Cardiac septum (tissue), 1 donor: Measurements from ENCODE around the gene HEATR5B. TPM values are rescaled to one million over a fixed set of nuclear protein-coding genes. Genes with fewer than 3 reads are reported as not detected.

Source experiments
- DNase-seq: peaks from one replicate; pipeline ENCODE4 v3.0.0-alpha.2; 2020; ENCODE audit warnings: low spot score
- intact Hi-C: fragments of 100-400 bp; cut with DNase I; formaldehyde crosslinking; loops from one replicate; pipeline ENCODE4 v1.14.0; 2022
- total RNA-seq: library from RNA; stranded (reverse); fragmentation: NEBNext Ultra II Directional; extraction: Animal tissue kit (Norgen Biotek cat#: 25700); gene quantifications from one replicate; pipeline ENCODE4 v1.2.1, GENCODE V29; 2021
- donor health status: DM: no; HTN: no; CAD: no.

HEATR5B gene
- total RNA-seq, 1 donor from 2014 or later, result 16.8 TPM

GRCh38 chr2:37080266-37080665 is 3.9 kb downstream of the HEATR5B start:
- no peak for DNase-seq
- intact Hi-C loops, result loop anchor here (5.0 kb wide), 1 partner anchor 152 kb away; the partner anchor contains the start of genes CEBPZ and NDUFAF7

GRCh38 chr2:37070931-37071330 is 13.2 kb downstream of the HEATR5B start:
- no peak for DNase-seq
- intact Hi-C loops, result no loop called here

- intact Hi-C loops, result no loop called here
- DNase-seq, result no peak
Observed at GRCh38 chr2:37068686-37069085, 15.5 kb downstream of the HEATR5B start.

- no peak for DNase-seq
- intact Hi-C loops, result no loop called here
Observed at GRCh38 chr2:37061776-37062175, 22.4 kb downstream of the HEATR5B start.

- DNase-seq, result no peak
- intact Hi-C loops, result no loop called here
Observed at GRCh38 chr2:37061013-37061711, 23.0 kb downstream of the HEATR5B start.

GRCh38 chr2:37060446-37060845 is 23.7 kb downstream of the HEATR5B start:
- intact Hi-C loops, result no loop called here
- no peak for DNase-seq

- DNase-seq, result no peak
- intact Hi-C loops, result no loop called here
Observed at GRCh38 chr2:37059841-37060240, 24.3 kb downstream of the HEATR5B start.

GRCh38 chr2:37052600-37053332 is 31.4 kb downstream of the HEATR5B start:
- no peak for DNase-seq
- intact Hi-C loops, result no loop called here

- intact Hi-C loops, result no loop called here
- no peak for DNase-seq
Observed at GRCh38 chr2:37039580-37039979, 44.6 kb downstream of the HEATR5B start.

- no peak for DNase-seq
Observed at GRCh38 chr2:37037771-37038170, 46.4 kb downstream of the HEATR5B start.

GRCh38 chr2:37029758-37030157 is 54.4 kb downstream of the HEATR5B start:
- no peak for DNase-seq
- intact Hi-C loops, result no loop called here

More at GRCh38 chr2:37037771-37038170, 46.4 kb downstream of the HEATR5B start:
- intact Hi-C loops, result no loop called here

- intact Hi-C loops, result no loop called here
- DNase-seq, result no peak
Observed at GRCh38 chr2:37026050-37026449, 58.1 kb downstream of the HEATR5B start.

GRCh38 chr2:37020887-37021796 is 63.0 kb downstream of the HEATR5B start:
- DNase-seq, result no peak
- intact Hi-C loops, result no loop called here

GRCh38 chr2:37020212-37020886 is 63.8 kb downstream of the HEATR5B start:
- intact Hi-C loops, result no loop called here
- DNase-seq, result peak; percentile 87

GRCh38 chr2:37013315-37013641 is 70.9 kb downstream of the HEATR5B start:
- intact Hi-C loops, result no loop called here
- no peak for DNase-seq

- intact Hi-C loops, result no loop called here
- DNase-seq, result no peak
Observed at GRCh38 chr2:37011130-37011529, 73.0 kb downstream of the HEATR5B start.

GRCh38 chr2:37005118-37005868 is 78.9 kb downstream of the HEATR5B start:
- intact Hi-C loops, result loop anchor here (5.0 kb wide), 1 partner anchor 223 kb away; no protein-coding TSS in a partner anchor
- DNase-seq, result no peak

GRCh38 chr2:37000988-37001556 is 83.1 kb downstream of the HEATR5B start:
- no peak for DNase-seq
- intact Hi-C loops, result no loop called here

- intact Hi-C loops, result no loop called here
Observed at GRCh38 chr2:37000318-37000717, 83.9 kb downstream of the HEATR5B start.

More at GRCh38 chr2:37000318-37000717, 83.9 kb downstream of the HEATR5B start:
- no peak for DNase-seq
